ENCODE results near the gene LIPC.

DNA sequence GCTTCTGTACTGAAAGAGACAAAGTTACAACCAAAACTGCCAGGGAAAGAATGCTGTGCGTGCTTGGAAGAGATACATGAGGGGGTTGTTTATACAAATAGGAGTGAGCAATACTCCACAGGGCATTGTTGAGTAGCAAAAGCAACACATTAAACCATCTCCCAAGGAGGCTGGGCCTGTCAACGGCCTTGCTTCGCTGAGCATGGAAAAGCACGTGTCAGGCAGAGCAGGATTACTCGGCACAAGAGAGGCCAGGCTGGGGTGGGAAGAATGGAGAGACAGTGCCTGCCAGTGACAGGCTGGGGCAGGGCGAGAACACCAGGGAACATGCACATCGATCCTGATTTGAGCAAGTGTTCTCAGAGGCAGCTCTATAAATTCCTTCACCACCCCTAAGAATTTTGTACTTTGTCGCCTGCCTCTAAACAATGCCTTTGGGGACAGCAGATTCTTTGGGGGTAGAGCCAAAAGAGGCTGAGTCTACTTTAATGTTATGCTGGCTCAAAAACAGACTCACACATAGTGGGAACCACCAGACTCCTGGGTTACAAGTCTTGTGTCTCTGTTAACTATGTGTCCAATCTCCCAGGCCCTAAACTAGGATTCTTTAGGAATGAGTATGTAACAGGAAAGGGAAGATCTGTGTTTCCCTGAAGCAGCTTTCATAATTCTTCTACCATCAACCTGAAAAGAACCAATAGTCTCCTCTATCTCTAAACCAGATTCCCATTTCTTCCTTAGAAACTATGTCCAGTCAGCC is 67.2 kb downstream of the LIPC start:
- TF ChIP-seq POLR2A (IDR thresholded peaks at IDR 0.05; ENCODE audit: low read depth, low read length) (no peak), TAF1 (IDR thresholded peaks at IDR 0.05; ENCODE audit: borderline replicate concordance, low read depth, low read length) (no peak), POLR2AphosphoS5 (IDR thresholded peaks at IDR 0.05; ENCODE audit: low read depth, low read length) (no peak)

All from GM12892 (cell line).